Left hindlimb (tissue), 1 donor: Measurements from ENCODE around the gene RAB25.
A peak's percentile ranks its signal among the peaks of the same experiment; 100 is the strongest.
"Not testable (repeated sequence)": the region's sequence is repeated elsewhere in the genome, so short reads cannot be mapped to it uniquely, and the experiment has no call there.

Source experiments
- DNase-seq: peaks from one replicate; pipeline ENCODE4 v3.0.0-alpha.2; 2018

Gene RAB25

DNA sequence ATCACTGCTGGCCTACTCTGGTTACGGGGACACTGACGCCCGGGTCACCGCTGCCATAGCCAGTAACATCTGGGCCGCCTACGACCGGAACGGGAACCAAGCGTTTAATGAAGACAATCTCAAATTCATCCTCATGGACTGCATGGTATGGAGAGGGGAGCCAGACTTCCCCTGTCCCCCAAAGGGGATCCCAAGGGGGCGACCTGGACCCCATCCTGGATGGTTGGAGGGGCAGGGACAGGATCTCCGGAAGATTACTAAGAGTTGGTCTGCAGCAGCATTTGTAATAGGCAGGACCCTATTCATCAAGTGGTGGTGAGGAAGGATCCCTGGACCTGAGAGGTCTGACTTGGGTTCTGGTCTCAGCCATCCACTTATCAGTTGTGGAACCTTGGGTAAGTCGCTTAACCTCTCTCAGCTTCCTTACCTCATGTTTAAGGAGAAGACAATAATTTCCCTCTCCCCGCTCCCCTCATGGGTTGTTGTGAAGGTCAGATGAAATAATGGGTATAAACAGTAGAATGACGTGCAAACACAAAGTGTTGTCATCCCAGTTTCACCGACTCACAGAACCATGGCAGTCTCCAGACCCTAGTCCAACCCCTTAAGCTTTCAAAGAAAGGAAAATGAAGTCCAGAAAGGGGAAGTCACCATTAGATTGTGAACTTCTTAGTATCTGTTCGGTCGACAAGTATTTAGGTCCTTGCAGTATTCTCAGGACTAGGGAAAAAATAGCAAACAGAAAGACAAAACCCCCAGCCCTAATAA lies 5.5 kb upstream of the RAB25 start:
- no peak for DNase-seq

DNA sequence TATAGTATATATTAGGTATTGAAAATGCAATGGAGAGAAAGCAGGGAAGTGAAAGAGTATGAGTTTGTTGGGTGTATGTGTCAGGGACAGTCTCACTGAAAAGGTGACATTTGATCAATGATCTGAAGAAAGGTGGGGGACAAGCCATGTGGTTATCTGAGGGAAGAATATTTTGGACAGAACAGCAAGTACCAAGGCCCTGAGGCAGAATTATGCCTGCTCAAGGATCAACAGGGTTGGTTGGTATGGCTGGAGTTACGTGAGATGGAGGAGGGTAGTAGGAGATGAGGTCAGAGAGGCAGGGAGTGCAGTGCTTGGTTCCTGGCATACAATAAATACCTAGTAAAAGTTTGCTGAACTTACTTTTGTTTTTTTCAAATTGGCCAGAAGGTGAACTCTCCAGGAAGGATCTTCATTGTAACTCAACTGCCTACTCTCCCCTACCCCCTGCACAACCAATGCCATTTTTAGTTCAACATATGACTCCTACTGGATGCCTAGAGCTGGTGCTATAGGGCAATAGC lies 4.6 kb upstream of the RAB25 start:
- DNase-seq, result no peak

DNA sequence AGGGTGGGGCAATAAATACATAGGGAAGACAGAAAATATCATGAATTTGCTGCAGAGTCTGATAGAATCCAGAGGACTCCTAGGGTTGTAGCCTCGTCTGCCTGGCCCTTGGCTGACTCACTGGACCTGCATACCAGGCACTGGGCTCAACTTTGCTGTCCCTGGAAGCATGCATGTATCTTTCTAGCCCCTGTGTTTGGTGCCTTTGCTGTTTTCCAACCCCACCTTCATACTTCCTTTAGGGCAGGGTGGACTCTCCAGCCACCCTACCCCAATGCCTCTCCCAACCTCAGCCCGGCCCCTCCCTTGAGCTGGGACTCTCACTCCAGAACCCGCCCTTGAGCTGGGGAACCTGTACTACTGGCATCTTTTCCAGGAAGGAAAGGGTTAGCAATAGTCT lies 1.2 kb downstream of the RAB25 start:
- peak; percentile 10 for DNase-seq

DNA sequence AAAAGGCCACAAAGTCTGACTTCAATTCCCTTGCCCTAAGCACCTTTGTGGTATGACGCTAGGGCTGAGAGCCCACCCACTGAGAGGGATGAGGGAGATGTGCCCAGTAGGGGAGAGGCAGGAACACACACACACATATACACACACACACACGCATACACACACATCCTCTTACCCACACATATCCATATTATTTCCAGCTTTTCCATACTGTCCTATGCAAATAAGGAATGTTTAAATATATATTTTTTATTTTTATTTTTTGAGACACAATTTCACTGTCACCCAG lies 3.0 kb downstream of the RAB25 start:
- peak; percentile 23 for DNase-seq

DNA sequence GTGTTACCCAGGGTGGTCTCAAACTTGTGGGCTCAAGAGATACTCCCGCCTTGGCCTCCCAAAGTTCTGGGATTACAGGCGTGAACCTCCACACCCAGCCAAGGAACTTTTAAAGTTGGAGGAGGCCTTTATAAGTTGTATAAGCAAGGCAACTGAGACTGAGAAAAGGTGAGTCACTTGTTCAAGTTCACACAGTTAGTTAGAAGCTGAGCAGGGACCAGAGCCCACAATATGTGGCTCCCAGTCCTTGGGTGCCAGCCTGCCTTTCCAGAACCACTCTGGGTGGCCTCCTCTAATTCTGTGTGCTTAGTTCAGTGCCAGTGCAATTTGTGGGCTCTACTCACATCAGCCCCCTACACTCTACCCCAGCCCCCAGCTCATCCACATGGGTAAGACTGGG lies 3.7 kb downstream of the RAB25 start:
- DNase-seq, result no peak

DNA sequence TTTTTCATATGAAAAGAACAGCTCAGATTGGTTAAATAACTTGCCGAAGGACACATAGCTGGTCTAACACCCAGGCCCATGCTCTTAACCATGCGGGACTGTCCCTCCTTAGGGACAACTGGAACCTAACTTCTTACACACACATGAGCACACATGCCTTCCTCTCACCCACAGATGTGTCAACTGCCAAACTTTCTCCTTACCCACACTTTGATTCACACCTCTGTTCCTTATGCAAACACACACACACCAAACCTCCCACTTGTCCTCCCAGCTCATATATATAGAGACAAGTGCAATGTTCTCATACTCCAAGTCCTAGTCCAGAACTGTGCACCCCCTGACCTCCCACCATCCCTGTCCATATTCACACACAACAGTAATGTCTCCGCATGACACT lies 4.3 kb downstream of the RAB25 start:
- DNase-seq, result no peak

DNA sequence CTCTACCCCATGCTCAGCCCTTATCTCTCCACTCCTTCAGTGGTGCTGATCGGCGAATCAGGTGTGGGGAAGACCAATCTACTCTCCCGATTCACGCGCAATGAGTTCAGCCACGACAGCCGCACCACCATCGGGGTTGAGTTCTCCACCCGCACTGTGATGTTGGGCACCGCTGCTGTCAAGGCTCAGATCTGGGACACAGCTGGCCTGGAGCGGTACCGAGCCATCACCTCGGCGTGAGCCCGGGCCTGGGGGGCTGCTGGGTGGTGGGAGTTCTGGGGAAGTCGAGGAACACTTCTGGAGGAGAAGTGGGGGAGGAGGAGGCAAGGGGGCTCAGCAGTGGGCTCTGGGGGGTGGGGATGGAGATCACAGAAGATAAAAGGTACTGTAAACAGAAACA lies 4.9 kb downstream of the RAB25 start:
- no peak for DNase-seq

DNA sequence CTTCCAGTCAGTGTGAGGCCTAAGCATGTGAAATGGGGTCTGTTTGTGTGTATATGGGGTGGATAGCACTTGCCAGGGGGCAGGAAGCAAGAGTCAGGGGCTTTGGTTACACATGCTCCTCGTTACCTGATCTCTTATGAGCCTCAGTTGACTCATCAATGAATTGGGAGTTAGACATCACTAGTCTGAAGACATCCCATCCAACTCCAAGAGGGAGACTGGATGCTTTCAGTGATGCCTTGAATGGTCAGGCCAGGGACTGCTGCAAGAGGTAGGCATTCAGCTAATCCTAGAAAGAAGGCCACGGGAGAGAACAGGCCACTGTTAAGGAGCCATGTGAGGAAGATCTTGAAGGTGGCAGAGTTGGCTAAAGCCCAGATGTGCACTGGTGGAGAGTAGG lies 6.3 kb downstream of the RAB25 start:
- no peak for DNase-seq

DNA sequence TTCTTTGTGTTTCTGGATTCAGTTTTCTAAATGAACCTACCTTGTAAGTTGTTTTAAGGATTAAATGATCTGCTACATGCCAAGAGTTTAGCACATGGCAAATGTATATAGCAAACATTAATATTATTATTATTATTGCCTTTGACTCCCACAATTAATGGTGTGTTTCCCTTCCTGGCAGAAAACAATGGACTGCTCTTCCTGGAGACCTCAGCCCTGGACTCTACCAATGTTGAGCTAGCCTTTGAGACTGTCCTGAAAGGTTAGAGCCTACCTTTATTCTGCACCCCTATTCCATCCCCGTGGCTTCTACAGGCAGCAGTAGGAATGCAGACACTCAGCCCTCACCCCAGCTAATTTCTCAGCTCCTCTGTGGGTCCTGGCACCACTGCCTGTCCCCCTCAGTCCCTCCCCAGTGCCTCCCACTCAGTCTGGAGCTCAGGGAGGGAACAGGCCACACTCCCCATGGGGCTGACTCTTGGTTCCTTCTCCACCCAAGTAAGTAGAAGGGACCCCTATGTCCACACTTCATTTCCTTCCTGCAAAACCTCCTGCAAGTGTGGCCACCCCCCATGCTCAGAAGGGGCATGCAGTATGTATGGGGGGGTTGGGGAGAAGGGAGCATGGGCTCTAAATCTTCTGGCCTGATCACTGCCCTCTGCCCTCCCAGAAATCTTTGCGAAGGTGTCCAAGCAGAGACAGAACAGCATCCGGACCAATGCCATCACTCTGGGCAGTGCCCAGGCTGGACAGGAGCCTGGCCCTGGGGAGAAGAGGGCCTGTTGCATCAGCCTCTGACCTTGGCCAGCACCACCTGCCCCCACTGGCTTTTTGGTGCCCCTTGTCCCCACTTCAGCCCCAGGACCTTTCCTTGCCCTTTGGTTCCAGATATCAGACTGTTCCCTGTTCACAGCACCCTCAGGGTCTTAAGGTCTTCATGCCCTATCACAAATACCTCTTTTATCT lies 8.8 kb downstream of the RAB25 start:
- peak; percentile 19 for DNase-seq

DNA sequence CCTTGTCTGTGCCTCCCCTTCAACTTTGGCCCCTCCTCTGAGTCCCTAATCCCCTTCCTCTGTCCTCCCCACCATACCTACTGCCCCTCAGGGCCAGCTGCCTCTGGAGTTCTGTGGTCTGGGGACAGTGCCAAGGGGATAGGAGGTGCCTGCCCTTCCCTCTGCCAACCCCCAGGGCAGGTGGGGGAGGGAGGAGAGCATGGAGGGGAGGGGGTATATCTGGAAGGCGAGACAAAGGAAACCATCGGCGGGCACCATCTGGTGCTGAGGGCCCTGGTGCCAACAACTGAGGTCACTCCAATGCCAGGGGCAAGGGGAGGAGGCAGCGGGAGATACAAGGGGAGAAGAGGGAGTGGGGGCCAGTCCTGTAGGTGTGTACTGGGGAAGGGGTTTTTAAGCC lies 9.6 kb downstream of the RAB25 start:
- peak; percentile 54 for DNase-seq

DNA sequence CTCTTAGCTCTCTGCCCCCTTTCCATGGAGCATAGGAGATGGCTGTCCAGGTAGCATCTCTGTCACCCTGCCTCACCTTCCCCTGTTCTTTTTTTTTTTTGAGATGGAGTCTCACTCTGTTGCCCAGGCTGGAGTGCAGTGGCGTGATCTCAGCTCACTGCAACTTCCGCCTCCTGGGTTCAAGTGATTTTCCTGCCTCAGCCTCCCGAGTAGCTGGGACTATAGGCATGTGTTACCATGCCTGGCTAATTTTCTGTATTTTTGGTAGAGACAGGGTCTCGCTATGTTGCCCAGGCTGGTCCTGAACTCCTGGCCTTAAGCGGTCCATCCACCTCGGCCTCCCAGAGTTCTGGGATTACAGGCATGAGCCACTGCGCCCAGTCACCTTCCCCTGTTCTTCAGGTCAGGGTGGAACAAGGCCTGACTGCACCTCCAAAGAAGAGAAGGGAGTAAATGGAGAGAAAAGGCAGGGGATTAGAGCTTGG lies 10.4 kb downstream of the RAB25 start:
- not testable (repeated sequence) for DNase-seq

DNA sequence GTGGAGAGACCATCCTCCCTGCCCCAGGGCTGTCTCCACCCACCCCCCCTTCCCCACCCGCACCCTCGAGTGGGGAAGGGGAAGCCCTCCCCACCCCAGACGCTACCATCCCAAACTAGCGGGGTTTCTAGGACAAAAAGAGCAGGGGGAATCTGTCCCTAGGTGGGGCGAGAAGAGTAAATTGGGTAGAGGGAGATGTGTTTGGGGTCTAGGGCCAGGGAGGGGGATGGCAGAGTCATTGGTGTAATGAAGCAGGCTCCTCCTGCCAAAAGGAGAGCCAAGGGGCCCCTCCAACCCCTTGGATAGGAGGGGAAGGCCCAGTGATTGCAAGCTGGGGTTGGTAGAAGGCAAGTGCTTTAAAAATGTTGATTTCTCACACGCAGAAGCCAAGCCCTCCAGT lies 11.3 kb downstream of the RAB25 start:
- no peak for DNase-seq

DNA sequence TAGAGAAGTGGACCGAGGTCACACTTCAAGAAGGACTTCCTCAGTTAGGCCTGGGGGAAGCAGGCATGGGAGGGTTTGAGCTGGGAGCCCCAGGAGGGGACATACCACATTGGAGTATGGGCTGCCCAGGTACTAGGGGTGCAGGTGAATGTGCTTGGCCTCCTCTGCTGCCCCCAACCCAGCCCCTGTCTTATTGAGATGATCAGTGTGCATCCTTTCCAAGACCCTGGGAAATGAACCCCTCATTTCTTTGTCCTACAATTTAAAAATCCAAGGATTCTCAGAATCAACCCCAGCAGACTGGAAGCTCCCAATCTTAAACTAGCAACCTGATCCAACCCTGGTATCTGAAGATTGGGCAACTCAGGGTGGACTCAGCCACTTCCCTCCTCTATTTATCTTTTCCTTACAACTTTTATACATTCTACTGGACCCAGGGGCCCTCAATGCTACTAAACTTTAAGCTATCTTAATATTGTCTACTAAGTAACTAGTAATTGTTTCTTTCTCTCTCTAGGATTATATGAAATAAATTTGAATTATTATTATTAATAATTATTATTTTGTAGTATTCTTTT lies 12.2 kb downstream of the RAB25 start:
- DNase-seq, result no peak

DNA sequence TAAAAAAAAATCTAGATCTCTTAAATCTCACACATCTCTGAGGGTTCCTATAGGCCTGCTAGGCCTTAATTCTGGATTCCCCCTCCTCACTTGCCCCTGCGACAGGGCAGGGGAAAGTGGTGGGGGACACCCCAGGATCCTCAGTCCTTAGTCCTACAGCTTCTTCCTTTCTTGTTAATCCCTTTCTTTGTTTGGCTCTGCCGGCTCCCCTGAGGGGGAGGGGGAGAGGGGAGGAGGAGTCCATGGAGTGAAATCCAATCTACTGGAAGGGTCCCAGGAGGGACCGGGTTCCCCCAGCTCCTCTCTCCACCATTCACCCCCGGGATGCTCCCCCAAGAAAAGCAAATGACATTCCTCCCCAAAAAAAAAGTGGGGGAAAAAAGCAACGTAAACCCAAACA lies 12.8 kb downstream of the RAB25 start:
- no peak for DNase-seq

DNA sequence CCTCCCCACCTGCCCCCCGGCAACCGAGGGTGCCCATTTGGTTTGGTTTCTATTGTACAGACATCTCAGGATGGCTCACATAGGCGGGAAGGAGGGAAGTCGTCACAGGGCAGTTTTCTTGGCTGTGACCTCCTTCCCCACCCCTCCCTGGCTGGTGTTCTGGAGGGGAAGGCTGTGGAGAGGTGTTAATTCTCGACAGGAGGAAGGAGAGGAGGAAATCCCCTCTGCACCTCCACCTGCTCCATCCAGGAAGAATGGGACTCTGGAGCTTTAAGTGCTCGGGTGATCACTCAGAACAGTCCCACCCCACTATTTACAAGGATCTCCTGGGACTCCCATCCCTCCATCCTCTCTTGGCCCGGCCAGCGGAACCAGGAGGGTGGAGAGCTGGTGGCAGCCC lies 13.7 kb downstream of the RAB25 start:
- no peak for DNase-seq

DNA sequence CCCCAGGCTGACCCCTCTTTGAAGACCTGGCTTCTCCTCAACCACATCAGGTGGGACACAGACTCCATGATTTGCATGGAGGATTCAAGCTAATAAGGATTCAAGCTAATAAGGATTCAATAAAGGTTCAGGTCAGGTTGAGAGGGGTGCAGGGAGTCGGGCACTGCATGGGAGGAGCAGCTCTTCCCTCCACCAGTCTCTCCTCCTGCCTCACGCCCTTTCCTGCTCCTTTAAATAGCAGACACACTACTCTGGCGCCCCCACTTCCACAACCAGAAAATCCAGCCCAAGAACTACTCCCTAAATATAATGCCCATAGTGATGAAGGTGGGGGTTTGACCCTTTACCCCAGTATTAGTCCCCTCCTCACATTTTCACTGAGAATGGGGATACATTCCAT lies 14.2 kb downstream of the RAB25 start:
- DNase-seq, result no peak

DNA sequence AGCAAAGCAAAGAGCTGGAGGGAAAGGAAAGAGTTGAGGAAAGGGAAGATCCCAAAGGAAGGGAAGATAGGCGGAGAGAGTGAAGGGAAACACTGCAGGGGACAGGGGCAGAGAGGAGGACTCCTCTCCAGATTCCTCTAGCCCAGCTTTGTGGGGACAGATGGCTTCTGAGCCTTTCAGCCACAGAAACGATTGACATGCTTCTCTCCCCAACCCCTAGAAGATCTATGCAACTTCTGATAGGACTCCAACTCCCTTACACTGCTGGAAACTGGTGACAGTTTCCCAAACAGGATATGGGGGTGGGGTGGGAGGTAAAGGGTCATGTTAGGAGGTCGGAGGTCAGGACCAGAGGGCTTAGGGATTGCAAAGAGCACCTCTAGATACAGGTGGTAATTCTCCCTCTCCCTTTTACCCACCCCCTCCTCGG lies 14.8 kb downstream of the RAB25 start:
- no peak for DNase-seq

DNA sequence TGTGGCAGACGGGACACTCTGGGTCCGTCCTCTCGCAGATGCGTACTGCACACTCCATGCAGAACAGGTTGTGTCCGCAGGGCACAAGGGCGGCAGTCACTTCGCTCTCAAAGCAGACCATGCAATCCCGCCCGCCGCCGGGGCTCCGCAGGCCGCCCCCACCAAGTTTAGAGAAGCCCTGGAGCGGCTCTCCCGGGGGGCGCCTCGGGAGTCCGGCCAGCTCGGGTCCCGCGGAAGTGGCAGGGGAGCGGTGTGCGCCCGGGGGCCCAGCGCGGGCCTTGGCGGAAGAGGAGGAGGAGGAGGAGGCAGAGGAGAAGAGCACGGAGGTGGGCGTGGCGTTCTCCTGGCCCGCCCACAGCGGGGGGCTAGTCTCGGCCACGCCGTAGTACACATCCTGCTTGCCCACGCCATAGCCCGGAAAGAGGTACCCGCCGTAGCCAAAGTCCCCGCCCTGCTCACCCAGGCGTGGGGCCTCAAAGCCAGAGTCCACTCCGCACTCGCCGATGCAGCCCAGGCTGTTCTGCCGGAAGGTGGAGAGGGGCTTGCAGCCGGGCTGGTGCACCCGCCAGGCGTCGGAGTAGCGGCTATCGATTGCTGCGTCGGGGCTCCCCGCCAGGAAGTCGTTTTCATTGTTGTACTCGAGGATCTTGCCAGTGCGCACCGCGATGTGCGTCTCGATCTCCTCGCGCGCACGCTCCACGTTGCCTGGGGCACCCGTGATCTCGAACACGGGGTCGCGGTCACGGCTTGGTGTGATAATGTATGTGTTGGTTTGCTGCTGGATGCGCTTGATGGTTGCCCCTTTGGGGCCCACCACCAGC lies 15.9 kb downstream of the RAB25 start:
- peak; percentile 68 for DNase-seq

DNA sequence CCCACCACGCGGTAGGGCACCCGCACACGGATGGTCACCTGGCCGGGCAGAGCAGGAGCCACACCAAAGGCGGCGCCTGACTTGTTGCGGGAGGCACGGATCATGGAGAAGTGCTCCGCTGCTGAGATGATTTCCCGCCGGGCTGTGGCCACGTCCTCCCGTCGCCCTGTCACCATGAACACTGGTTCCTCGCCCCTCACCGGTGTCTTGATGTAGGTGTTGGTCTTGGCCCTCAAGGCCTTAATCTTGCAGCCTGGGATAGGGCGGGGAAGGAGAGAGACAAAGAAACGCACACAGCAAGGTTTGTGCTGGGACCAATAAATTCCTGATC lies 16.4 kb downstream of the RAB25 start:
- no peak for DNase-seq

DNA sequence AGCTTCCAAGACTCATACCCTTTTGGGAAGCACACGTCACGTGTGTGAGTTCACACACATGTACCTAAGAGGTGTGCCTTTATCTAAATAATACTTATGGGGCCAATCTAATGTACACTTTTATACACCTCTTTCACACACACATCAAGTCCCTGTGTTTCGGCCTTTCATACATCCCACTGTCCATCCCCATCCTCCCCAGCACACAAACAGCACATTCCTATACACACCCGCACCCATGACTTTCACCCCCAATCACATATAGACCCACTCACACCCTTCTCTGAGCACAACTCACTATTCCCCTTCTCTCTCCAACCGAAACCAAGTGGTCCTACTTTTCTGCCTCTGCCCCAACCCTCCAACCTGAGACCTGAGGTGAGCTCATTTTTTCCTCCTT lies 17.8 kb downstream of the RAB25 start:
- DNase-seq, result no peak

DNA sequence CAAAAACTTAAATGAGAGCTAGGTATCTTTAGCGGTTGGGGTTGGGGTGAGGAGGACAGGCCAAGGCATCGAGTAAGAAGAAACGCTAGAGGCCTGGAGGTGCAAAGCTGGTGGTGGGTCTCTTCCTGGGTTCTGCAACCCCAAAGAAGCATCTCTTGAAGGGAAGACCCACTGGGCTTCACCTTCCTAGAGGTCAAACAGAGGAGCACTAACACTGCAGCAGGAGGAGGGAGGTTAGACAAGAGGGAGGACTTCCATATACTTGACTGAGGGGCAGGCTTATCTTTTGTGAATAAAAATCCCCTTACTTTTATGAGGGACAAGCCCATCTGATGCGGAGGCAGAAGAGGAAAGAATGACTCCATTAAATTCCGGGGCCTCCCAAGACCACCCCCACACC lies 18.8 kb downstream of the RAB25 start:
- no peak for DNase-seq

DNA sequence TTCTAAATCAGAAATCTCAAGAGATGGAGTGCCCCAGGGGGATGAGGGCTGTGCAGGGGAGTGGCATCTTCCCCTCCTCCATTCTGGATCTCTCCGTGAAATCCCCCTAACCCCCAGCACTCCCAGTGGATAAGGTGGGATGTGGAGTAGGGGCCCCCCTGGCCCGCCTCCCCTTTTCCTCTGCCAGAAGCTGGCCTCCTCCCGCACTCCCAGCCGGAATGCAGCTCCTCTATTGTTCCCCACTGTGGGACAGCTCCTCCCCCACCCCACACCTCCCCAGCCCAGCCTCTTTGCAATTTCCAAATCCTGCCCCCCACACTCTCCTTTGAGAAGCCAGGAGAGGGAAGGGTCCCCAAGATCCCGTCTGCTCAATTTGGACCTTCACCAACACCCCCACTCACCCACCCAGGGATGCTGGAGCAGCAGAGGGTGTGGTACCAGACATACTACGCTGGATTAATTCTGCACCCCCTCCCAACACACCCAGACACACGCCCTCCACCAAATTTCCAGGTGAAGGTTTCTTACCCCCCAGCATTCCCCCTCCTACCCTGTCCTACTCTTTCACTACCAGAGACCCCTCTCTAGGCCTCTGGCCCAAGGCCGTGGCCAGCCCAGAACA lies 19.4 kb downstream of the RAB25 start:
- peak; percentile 60 for DNase-seq

DNA sequence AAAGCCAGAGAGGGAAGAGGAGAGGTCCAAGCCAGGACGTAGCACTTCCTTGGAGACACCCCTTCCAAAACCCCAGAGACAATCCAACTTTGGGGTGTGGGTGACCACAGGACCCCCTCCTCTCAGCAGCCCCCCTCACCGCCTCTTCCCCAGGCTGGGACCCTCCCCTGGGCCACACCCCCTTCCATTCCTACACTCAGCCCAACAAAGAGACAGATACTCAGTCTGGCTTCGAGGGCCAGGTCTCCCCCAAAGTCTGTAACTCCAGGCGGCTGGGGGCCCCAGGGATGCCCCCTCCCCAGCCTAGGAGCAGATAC lies 19.9 kb downstream of the RAB25 start:
- DNase-seq, result no peak
